GM21528 (cell line): Measurements from ENCODE around the gene DENND6B.

Experiments
- ATAC-seq: cut with Tn5 transposase; IDR thresholded peaks from one replicate; pipeline ENCODE4 v1.9.1; 2021; ENCODE audit warnings: mild to moderate bottlenecking, moderate library complexity; ENCODE audit not compliant: unreplicated experiment, low FRiP score

Gene DENND6B

GRCh38 chr22:50305393-50305922 is 21.4 kb downstream of the DENND6B start:
- ATAC-seq: no peak

- no peak for ATAC-seq
Observed at GRCh38 chr22:50304528-50305392, 22.1 kb downstream of the DENND6B start.

DNA sequence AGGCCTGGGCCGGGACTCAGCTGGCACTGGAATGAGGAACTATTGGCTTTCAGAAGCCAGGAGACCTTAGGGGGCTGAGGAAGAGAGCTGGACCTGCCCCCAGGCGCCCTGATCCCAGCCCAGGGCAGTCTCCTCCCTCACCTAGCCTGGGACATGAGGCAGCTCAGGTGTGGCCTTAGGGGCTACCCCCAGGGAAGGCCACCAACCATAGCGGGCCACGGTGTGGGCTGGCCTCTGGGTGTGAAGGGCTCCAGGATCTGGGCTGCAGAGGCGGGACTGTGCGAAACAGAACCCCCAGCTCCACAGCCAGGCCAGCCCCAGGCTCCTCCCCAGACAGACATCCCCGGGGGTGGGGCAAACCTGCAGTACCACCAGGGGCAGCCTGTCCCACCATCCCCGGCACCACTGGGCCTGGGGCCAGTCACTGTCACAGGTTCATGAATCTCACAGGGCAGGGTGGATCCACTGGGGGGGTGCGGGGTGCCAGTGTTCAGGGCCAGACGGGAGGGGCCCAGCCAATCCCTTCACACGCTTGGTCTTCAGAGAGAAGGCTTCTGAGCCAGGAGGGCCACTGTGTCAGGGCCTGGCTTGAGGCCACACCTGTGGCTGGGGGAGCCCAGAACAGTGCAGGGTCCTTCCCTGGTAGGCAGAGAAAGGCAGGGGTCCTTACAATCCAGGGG is 22.8 kb downstream of the DENND6B start:
- ATAC-seq: no peak

DNA sequence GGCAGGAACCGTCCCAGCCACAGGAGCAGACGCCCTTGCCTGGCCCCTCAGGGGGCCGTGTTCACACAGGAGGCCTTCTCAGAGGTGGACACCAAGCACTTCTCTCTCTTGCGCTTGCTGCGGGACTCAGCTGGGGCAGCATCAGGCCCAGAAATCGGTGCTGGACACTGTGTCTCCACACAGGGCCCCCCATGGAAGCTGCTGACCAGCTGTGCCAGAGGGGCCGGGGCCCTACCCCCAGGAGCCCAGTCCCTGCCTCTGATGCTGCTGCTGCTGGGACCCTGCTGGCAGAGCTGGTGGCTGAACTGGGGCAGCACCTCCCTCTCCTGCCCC is 23.3 kb downstream of the DENND6B start:
- no peak for ATAC-seq

- no peak for ATAC-seq
Observed at GRCh38 chr22:50302564-50302963, 24.2 kb downstream of the DENND6B start.

DNA sequence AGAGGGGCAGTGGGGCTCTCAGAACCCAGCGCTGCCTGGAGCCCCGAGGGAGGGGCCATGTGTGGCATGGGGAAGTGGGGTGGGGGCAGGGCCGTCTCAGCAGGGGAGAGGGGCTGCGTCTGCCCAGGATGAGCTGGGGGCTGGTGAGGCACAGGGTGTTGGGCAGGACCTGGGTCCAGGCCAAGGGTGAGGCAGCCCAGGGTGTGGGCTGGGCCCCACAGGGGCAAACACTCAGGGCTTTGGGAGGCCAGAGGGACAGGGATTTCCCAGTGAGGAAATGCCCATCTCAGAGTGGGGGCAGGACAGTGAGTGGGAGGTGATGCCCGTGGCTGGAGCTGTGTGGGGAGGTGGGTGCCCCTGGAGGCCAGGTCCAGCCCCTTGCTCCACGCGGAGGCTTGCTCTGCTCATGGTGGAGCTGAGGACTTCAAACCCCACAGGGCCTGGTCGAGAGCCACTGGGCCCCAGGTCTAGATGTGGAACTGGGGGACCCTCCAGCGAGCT is 24.7 kb downstream of the DENND6B start:
- ATAC-seq: no peak

- no peak for ATAC-seq
Observed at GRCh38 chr22:50301581-50301991, 25.2 kb downstream of the DENND6B start.

DNA sequence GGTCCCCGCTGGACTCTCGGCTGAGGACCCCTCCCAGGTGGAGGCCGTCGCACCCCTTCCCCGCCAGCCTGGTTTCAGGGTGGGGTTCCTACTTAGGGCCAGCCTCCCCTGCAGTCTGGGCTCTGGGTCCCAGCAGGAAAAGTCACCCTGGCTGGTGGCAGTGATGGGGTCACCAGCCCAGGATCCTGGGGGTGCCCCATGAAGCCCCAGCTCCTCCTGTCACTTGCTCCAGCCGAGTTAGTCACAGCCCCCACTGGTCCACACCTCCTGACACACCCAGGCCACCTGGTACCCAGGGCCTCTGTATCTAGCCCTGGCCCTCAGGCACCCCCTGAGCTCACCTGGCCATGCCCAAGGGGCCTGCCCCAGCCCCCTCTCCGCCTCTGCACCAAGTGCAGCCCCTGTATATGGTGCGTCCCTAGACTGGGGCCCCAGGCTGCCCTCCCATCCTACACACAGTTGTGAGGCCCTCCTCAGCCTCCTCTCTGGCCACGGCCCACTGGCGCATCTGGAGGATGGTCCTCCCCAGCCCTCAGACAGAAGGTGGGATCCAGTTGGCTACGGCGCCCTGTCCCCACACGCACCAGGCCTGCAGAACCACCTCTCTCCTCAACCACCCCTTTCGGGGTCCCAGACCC is 26.1 kb downstream of the DENND6B start:
- ATAC-seq: no peak

DNA sequence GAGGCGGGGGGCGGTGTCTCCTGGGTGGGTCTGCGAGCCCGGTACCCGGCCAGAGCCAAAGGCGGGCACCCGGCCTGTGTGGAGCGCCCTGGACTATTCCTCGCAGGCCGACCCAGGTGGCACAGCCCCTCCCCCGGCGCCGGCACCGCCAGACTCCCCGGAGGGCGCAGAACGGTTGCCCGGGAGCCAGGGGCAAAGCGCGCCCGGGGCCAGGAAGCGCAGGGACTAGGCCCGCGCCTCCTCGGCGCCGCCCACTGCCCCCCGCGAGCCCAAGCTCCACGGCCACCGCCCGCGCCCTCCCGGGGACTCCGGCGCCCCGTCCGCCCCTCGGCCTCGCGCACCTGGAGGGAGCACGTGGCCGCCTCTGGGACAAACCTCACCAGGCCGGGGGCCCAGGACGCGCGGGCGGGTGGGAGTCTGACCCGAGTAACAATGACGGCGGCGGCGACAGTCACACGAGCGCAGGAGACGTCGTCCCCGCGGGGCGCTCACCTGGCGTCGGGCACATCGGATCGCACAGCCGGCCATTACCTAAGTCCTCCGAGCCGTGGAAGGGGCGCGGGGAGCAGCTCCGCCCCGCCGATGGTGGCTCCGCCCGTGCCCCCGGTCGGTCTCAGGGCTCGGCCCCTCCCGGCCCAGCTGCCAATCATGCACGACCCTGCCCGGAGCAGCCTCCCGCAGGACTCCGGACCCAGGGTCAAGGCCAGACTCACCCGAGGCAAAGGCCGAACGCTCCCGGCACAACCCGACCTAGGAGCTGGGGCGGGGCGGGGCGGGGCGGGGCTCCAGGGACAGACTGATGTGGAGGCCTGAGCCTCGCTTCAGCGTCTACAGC is 26.8 kb downstream of the DENND6B start:
- no peak for ATAC-seq

DNA sequence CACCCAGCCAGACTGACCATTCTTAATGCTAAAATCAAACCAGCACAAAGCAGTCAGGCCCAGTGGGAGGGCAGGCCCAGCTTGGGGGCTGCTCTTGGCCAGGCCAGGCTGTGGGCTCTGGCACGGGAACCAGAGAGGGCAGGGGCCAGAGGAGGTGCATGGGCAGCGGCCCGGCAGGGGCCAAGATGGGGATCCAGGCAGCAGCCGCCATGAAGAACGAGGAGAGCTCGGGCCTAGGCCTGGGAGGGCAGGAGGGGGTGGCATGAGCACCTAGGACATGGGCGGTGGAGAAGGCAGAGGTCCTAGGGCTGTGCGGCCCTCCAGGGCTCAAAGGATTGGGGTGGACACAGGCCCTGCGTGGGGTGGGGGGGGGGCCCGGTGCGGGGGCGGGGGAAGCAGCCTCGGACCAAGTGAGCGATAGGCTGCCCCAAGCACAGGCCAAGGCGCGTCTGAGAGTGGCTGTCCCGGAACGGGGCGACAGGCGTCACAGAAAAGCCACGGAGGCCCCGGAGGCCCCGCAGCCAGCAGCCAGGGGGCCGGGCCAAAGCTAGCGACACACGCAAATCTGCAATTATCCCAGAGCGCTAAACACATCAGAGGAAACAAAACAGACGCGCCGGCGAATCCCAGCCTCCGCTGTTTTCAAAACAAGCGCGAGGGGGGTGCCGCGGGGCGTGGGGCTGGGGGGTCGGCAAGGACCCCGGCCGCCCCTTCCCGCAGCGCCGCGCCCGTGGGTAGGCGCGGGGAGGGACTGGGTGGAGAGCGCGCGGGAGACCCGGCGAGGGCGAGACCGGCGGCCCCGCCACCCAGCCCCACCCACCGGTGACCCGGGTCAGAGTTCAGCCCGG is 27.7 kb downstream of the DENND6B start:
- no peak for ATAC-seq

DNA sequence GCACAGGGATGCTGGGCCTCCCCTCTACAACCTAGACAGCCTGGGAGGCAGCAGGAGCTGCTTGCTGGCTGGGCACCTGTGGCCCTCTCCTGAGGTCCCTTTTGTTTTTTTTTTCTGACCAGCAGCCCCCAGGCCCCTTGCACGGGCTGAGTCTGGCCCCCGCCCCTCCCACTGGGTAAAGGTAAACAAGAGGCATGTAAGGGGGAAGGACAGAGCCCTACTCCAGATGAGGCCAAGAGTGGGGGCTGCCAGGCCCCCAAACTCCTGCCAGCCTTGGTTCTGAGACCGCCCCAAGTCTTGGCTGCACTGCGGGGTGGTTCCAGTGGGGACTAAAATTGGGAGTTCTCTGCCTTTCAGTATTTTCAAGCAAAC is 28.6 kb downstream of the DENND6B start:
- no peak for ATAC-seq

DNA sequence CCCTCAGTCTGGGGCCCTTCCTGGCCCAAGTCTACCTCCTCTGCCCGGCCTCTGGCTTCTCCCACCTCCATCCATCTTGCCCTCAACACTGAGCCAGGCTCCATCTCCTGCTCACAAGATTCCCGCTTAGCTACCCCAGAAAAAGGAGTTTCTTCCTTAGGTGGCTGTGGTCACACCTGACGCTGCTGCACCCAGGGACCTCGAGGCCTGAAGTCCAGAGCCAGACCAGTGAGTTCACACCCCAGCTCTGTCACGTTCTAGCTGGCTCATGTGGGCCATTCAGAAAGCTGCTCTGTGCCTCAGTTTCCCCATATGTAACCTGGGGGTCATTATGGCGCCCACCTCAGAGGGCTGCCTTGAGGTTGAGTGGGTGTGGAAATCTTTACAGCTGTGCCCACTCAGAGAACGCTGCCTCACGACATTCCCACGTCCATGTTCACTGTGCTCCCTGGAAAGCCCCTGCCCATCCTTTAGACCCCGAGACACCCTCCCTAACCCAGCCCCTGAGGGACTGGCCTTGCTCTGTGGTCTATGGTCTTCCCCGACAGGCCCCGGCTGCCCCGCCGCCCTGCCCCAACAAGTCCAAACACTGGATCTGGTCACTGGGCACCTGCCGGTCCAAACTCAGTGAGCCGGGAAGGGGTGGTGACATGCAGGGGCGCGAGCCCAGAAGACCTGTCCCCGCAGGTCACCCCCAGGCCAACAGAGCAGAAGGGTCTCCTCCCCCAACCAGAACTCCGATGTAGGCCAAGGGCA is 29.1 kb downstream of the DENND6B start:
- ATAC-seq: no peak

DNA sequence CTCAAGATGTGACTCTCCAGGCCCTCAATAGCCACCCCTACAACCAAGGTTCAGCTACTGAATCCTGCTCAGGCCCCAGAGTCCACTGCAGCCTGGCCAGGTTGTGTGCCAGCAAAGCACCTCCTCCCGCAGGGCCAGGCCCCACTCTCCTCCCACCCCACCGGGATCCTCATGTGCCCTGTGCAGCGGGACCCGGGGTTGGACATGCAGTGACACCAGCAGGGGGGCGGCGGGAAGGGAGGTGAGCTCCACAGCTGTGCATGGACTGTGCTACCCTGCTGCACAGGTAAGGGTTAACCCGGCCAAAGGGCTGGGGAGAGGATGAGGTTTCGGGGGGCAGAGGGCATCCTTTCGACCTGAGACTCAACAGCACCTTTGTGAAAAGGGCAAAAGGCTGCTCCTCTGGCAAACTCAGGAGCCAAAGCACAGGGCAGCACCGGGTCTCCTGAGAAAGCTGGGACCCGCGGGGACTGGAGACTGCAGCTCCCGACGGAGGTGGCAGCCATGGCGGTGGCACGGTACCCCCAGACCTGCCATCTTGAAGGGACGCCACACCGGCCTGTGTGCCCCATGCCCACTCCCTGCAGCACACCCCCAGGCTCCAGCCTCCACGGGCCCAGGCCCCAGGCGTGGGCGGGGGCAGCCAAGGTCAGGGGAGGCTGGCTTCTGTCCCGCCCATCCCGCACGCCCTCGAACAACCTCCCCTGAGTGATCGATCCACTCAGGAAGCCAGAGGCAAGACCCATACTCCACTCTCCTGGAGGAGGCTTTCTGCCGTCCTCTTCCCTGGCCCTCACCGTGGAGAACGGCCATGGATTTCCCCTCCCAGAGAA is 29.9 kb downstream of the DENND6B start:
- no peak for ATAC-seq

- no peak for ATAC-seq
Observed at GRCh38 chr22:50294319-50294656, 32.5 kb downstream of the DENND6B start.

DNA sequence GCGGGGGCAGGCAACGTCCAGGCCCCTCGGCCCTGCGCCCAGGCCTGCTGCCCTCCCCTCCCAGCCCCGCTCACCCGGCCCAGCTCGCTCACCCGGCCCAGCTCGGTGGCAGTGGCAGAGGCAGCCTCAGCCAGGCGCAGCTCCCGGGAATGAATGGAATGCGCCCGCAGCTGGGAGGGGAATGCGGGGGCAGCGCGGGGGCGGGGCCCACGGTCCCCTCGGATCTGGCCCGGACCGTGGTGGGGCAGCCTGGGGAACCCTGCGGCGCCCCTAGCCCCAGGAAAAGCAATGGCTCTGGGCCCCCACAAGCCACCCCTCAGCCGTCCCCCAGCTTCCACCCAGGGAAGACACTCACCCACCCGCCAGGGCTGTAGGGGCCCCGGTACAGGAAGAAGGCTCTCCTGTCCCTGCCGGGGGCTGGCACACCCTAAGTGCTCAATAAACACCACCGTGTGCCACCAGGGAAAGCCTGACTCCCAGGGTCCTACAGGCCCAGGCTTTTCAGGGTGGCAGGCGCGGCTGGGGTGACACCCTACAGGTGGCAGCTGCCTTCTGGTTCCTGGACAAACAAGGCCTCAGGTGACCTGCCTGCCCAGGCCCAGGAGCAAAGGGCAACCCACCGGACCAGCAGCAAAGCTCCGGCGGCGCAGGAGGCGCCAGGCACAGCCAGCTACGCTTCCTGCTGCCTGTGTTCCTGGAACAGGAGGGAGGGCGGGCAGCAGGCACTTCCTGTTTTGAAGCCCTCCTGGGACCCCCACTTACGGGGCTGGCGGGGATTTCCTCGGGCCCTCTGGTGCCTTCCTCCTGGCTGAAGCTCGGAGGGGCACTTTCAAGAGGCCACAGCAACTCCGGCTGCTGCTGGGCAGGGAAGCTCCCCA is 33.1 kb downstream of the DENND6B start:
- ATAC-seq: no peak

DNA sequence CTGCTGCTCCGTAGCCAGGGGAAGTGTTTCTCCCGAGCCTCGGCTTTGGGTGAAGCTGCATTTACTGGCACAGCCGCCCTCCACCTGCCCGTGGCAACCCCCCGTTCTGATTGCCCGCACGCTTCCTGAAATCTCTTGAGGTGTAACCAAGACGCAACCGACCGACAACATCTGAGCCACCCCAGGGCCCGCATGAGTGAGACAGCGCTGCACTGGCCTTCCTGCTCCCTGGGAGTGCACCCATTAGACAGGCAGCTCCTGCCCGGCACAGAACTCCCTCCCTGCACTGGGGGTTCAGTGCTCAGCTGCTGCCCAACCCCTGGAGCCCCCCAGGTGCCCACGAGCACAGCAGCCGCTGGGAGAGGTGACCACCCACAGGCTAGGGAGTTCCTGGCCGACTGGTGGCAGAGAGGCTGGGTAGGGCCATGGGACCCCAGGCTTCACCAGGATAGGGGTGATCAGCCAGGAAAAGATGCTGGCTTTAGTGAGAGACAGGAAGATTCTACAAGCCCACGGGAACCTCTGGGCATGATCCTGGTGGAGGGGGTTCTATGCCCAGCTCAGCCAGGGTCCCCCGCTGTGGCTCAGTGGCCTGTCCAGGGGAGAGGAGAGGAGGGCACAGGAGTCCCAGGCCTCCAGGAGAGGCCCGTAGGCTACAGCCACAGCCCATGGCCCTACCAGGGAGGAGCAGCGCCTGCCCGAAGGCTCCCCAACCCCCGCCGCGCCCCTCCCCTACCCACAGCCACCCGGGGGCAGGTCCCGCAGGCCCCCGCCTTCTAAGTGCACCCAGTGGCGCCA is 34.0 kb downstream of the DENND6B start:
- ATAC-seq: no peak
